ENCODE measurements around the gene IFT52.
"Not testable (repeated sequence)": the region's sequence is repeated elsewhere in the genome, so short reads cannot be mapped to it uniquely, and the experiment has no call there.

The IFT52 gene

GRCh38 chr20:43564993-43565757, 25.6 kb upstream of the IFT52 start:
- no peak overlapping the region for H3K27ac ChIP-seq
- DNase-seq (ENCODE audit: low read depth, low spot score) = no peak

- H3K27ac ChIP-seq = no peak overlapping the region
- no peak for DNase-seq (ENCODE audit: low read depth, low spot score)
Observed at GRCh38 chr20:43565758-43566104, 25.0 kb upstream of the IFT52 start.

- no peak for DNase-seq (ENCODE audit: low read depth, low spot score)
Observed at GRCh38 chr20:43567477-43567876, 23.3 kb upstream of the IFT52 start.

GRCh38 chr20:43568706-43569105, 22.0 kb upstream of the IFT52 start:
- H3K27ac ChIP-seq = no peak overlapping the region
- no peak for DNase-seq (ENCODE audit: low read depth, low spot score)

More at GRCh38 chr20:43567477-43567876, 23.3 kb upstream of the IFT52 start:
- no peak overlapping the region for H3K27ac ChIP-seq

GRCh38 chr20:43569282-43569681, 21.5 kb upstream of the IFT52 start:
- no peak for DNase-seq (ENCODE audit: low read depth, low spot score)
- no peak overlapping the region for H3K27ac ChIP-seq

GRCh38 chr20:43570496-43570895, 20.2 kb upstream of the IFT52 start:
- H3K27ac ChIP-seq = no peak overlapping the region
- DNase-seq (ENCODE audit: low read depth, low spot score) = no peak

- no peak overlapping the region for H3K27ac ChIP-seq
- DNase-seq (ENCODE audit: low read depth, low spot score) = no peak
Observed at GRCh38 chr20:43571310-43571709, 19.4 kb upstream of the IFT52 start.

GRCh38 chr20:43571771-43572170, 19.0 kb upstream of the IFT52 start:
- no peak for DNase-seq (ENCODE audit: low read depth, low spot score)
- H3K27ac ChIP-seq = no peak overlapping the region

GRCh38 chr20:43572891-43573290, 17.8 kb upstream of the IFT52 start:
- no peak overlapping the region for H3K27ac ChIP-seq
- DNase-seq (ENCODE audit: low read depth, low spot score) = no peak

- H3K27ac ChIP-seq = no peak overlapping the region
- DNase-seq (ENCODE audit: low read depth, low spot score) = no peak
Observed at GRCh38 chr20:43576108-43576507, 14.6 kb upstream of the IFT52 start.

- no peak overlapping the region for H3K27ac ChIP-seq
- no peak for DNase-seq (ENCODE audit: low read depth, low spot score)
Observed at GRCh38 chr20:43579861-43580793, 10.6 kb upstream of the IFT52 start.

GRCh38 chr20:43583133-43583864, 7.4 kb upstream of the IFT52 start:
- no peak for DNase-seq (ENCODE audit: low read depth, low spot score)
- no peak overlapping the region for H3K27ac ChIP-seq

GRCh38 chr20:43583982-43584432, 6.7 kb upstream of the IFT52 start:
- no peak overlapping the region for H3K27ac ChIP-seq
- peak; percentile 79 for DNase-seq (ENCODE audit: low read depth, low spot score)

- no peak for DNase-seq (ENCODE audit: low read depth, low spot score)
- no peak overlapping the region for H3K27ac ChIP-seq
Observed at GRCh38 chr20:43584448-43585136, 6.1 kb upstream of the IFT52 start.

- no peak for DNase-seq (ENCODE audit: low read depth, low spot score)
- H3K27ac ChIP-seq = no peak overlapping the region
Observed at GRCh38 chr20:43586641-43587040, 4.1 kb upstream of the IFT52 start.

GRCh38 chr20:43588526-43588925, 2.2 kb upstream of the IFT52 start:
- DNase-seq (ENCODE audit: low read depth, low spot score); H3K27ac ChIP-seq: not testable (repeated sequence)

GRCh38 chr20:43590036-43590391, 723 bp upstream of the IFT52 start:
- no peak for DNase-seq (ENCODE audit: low read depth, low spot score)
- H3K27ac ChIP-seq = peak overlapping the region; percentile 65

GRCh38 chr20:43601960-43602359, 11.2 kb downstream of the IFT52 start:
- H3K27ac ChIP-seq; DNase-seq (ENCODE audit: low read depth, low spot score): not testable (repeated sequence)

GRCh38 chr20:43603124-43603523, 12.4 kb downstream of the IFT52 start:
- no peak for DNase-seq (ENCODE audit: low read depth, low spot score)
- H3K27ac ChIP-seq = no peak overlapping the region

- no peak for DNase-seq (ENCODE audit: low read depth, low spot score)
- H3K27ac ChIP-seq = no peak overlapping the region
Observed at GRCh38 chr20:43605715-43606114, 15.0 kb downstream of the IFT52 start.
